Keratinocyte (primary cell): Measurements from ENCODE around the gene TMOD1.

Experiments used
- CTCF ChIP-seq, 3 experiments: IDR thresholded peaks in 1 of 3; conservative IDR thresholded peaks in 1 of 3; optimal IDR thresholded peaks in 1 of 3; 2 replicates in 2 of 3; 3 replicates in 1 of 3; pipeline versions ENCODE3 to v1.5.1; 2011; ENCODE audit warnings: low read length in 3 of 3, mild to moderate bottlenecking in 3 of 3, moderate library complexity in 2 of 3, control low read depth in 1 of 3, inconsistent platforms in 1 of 3; ENCODE audit not compliant: insufficient read depth in 2 of 3; ENCODE audit errors: extremely low read depth in 1 of 3
- EZH2 ChIP-seq: IDR thresholded peaks from one replicate; pipeline ENCODE4 v1.6.1; 2012; ENCODE audit warnings: inconsistent platforms, mild to moderate bottlenecking, low read length, moderate library complexity

GRCh38 chr9:97567894-97568202 is 66.4 kb downstream of the TMOD1 start:
- TF ChIP-seq CTCF (optimal IDR thresholded peaks at IDR 0.05 in 1 of 3, IDR thresholded peaks at IDR 0.05 in 1 of 3, conservative IDR thresholded peaks at IDR 0.05 in 1 of 3; ENCODE audit: extremely low read depth in 1 of 3, insufficient read depth in 2 of 3, low read length in 3 of 3) = no peak
- TF ChIP-seq EZH2 = no peak
